Measurements from ENCODE around the gene AFDN.

- TF ChIP-seq CTCF (IDR thresholded peaks at IDR 0.05) = no peak
- TF ChIP-seq POLR2A (IDR thresholded peaks at IDR 0.05) = no peak
These were observed 24.1 kb downstream of the AFDN start for GRCh38 chr6:167850782-167851181.
